Keratinocyte (primary cell): Measurements from ENCODE around the gene CNTLN.

Experiments
- CTCF ChIP-seq, 3 experiments: IDR thresholded peaks in 1 of 3; conservative IDR thresholded peaks in 1 of 3; optimal IDR thresholded peaks in 1 of 3; 2 replicates in 2 of 3; 3 replicates in 1 of 3; pipeline versions ENCODE3 to v1.5.1; 2011; ENCODE audit warnings: low read length in 3 of 3, mild to moderate bottlenecking in 3 of 3, moderate library complexity in 2 of 3, control low read depth in 1 of 3, inconsistent platforms in 1 of 3; ENCODE audit not compliant: insufficient read depth in 2 of 3; ENCODE audit errors: extremely low read depth in 1 of 3
- EZH2 ChIP-seq: IDR thresholded peaks from one replicate; pipeline ENCODE4 v1.6.1; 2012; ENCODE audit warnings: inconsistent platforms, mild to moderate bottlenecking, low read length, moderate library complexity

DNA sequence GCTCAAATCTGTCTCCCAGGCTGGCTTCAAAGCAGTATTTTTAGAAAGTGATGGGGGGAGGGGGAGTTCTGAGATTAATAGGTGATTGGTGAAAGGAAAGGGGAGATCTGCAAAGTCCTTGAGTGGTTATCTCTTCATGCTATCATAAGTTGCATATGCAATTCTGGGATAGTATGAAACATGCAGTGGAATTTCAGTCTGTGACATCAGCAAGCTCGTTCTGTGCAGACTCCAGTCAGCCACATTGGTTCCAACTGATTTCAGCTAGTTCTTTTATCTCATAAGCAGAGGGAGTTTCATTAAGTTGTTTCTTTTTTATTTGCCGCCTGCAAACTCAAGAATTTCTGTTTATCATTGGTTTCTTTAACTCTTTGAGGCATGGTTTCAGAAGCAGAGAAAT is 263.5 kb downstream of the CNTLN start:
- TF ChIP-seq CTCF (optimal IDR thresholded peaks at IDR 0.05 in 1 of 3, IDR thresholded peaks at IDR 0.05 in 1 of 3, conservative IDR thresholded peaks at IDR 0.05 in 1 of 3; ENCODE audit: extremely low read depth in 1 of 3, insufficient read depth in 2 of 3, low read length in 3 of 3) (no peak), EZH2 (no peak)
